GM23338 (cell line): ENCODE data around the gene CAMSAP1. TPM values are rescaled to one million over a fixed set of nuclear protein-coding genes. Genes with fewer than 3 reads are reported as not detected.

Experiments used
- ATAC-seq: fragments of 200-7000 bp; cut with Tn5 transposase; 3 replicates; pipeline ENCODE4 v1.9.1; 2020
- DNase-seq: peaks from one replicate; pipeline ENCODE4 v3.0.0-alpha.2; 2015; ENCODE audit warnings: low spot score
- H2AFZ ChIP-seq: fragments of 200-600 bp; sonication (generic); 2 replicates; pipeline ENCODE4 v1.8.0; 2016; ENCODE audit warnings: antibody characterized with exemption, mild to moderate bottlenecking, moderate library complexity
- H3F3A ChIP-seq: fragments of 200-600 bp; sonication (generic); replicated peaks from 2 replicates; pipeline ENCODE4 v1.8.0; 2017; ENCODE audit warnings: antibody characterized with exemption, mixed run types, low read depth
- H3K27ac ChIP-seq: fragments of 200-600 bp; sonication (generic); 2 replicates; pipeline ENCODE4 v1.6.1; 2016; ENCODE audit warnings: low read depth
- H3K27me3 ChIP-seq: fragments of 200-600 bp; sonication (generic); 2 replicates; pipeline ENCODE4 v1.8.0; 2016; ENCODE audit warnings: mild to moderate bottlenecking, mixed run types, moderate library complexity; ENCODE audit not compliant: insufficient read depth
- H3K36me3 ChIP-seq: fragments of 200-600 bp; sonication (generic); 2 replicates; pipeline ENCODE4 v1.8.0; 2016; ENCODE audit warnings: mild to moderate bottlenecking; ENCODE audit not compliant: insufficient read depth
- H3K4me1 ChIP-seq: fragments of 200-600 bp; sonication (generic); 2 replicates; pipeline ENCODE4 v1.8.0; 2016; ENCODE audit warnings: mild to moderate bottlenecking, moderate library complexity; ENCODE audit not compliant: insufficient read depth
- H3K4me2 ChIP-seq: fragments of 200-600 bp; sonication (generic); 2 replicates; pipeline ENCODE4 v1.7.1; 2017; ENCODE audit warnings: mixed run types
- H3K4me3 ChIP-seq: fragments of 200-600 bp; sonication (generic); 2 replicates; pipeline ENCODE4 v1.6.1; 2016; ENCODE audit warnings: mixed run types
- H3K79me2 ChIP-seq: fragments of 200-600 bp; sonication (generic); replicated peaks from 2 replicates; pipeline ENCODE4 v1.8.0; 2017; ENCODE audit warnings: mild to moderate bottlenecking; ENCODE audit not compliant: insufficient read depth
- H3K9me2 ChIP-seq: fragments of 200-600 bp; sonication (generic); 2 replicates; pipeline ENCODE4 v1.8.0; 2017; ENCODE audit not compliant: insufficient read depth
- H4K20me1 ChIP-seq: fragments of 200-600 bp; sonication (generic); replicated peaks from 2 replicates; pipeline ENCODE4 v1.8.0; 2017; ENCODE audit warnings: mild to moderate bottlenecking; ENCODE audit not compliant: insufficient read depth
- H3K27ac Mint-ChIP-seq: 2 replicates; pipeline ENCODE4 v1.8.0; 2020; ENCODE audit warnings: inconsistent platforms, mild to moderate bottlenecking, moderate library complexity, mixed read lengths
- H3K27me3 Mint-ChIP-seq: 3 replicates; pipeline ENCODE4 v1.8.0; 2022; ENCODE audit warnings: low read depth, mild to moderate bottlenecking, moderate library complexity, mixed read lengths, inconsistent platforms; ENCODE audit not compliant: insufficient read depth, poor library complexity
- H3K36me3 Mint-ChIP-seq: 3 replicates; pipeline ENCODE4 v1.8.0; 2021; ENCODE audit warnings: low read depth, mild to moderate bottlenecking, inconsistent platforms, moderate library complexity, mixed read lengths
- H3K4me1 Mint-ChIP-seq: 3 replicates; pipeline ENCODE4 v1.8.0; 2020; ENCODE audit warnings: mild to moderate bottlenecking, inconsistent platforms, mixed read lengths
- H3K4me3 Mint-ChIP-seq: 3 replicates; pipeline ENCODE4 v1.8.0; 2021; ENCODE audit warnings: moderate library complexity, mild to moderate bottlenecking, inconsistent platforms, mixed read lengths
- H3K9me3 Mint-ChIP-seq: 3 replicates; pipeline ENCODE4 v1.8.0; 2020; ENCODE audit warnings: moderate library complexity, mild to moderate bottlenecking, inconsistent platforms, mixed read lengths
- CREB1 ChIP-seq: fragments of 250-450 bp; sonication (Bioruptor Pico); IDR thresholded peaks from 2 replicates; pipeline ENCODE4 v1.5.0; 2020; ENCODE audit warnings: low read depth, mild to moderate bottlenecking, moderate library complexity
- CTCF ChIP-seq, 2 experiments: fragments of 200-600 bp in 1 of 2; sonication (generic) in 1 of 2; conservative IDR thresholded peaks; 2 replicates each; pipeline versions ENCODE4 v1.5.1 to v1.6.1; 2016 to 2017; ENCODE audit warnings: antibody characterized with exemption in 2 of 2, low read depth in 2 of 2, mild to moderate bottlenecking in 2 of 2, moderate library complexity in 1 of 2
- EZH2 ChIP-seq: fragments of 200-600 bp; sonication (generic); IDR thresholded peaks from one replicate; pipeline ENCODE4 v1.8.0; 2017; ENCODE audit warnings: antibody characterized with exemption, mild to moderate bottlenecking, low read depth; ENCODE audit not compliant: unreplicated experiment
- EZH2phosphoT487 ChIP-seq: fragments of 200-600 bp; sonication (generic); IDR thresholded peaks from one replicate; pipeline ENCODE4 v1.8.1; 2018; ENCODE audit warnings: antibody characterized with exemption; ENCODE audit not compliant: unreplicated experiment
- JUNB ChIP-seq: IDR thresholded peaks from one replicate; pipeline ENCODE4 v1.6.1; 2016; ENCODE audit warnings: antibody characterized with exemption; ENCODE audit not compliant: unreplicated experiment
- NANOG ChIP-seq: IDR thresholded peaks from 2 replicates; pipeline ENCODE4 v1.6.1; 2016; ENCODE audit warnings: antibody characterized with exemption, borderline replicate concordance
- POLR2AphosphoS5 ChIP-seq: IDR thresholded peaks from 2 replicates; pipeline ENCODE4 v1.6.1; 2016; ENCODE audit warnings: antibody characterized with exemption, low read depth
- STAT1 ChIP-seq: IDR thresholded peaks from one replicate; pipeline ENCODE4 v1.6.1; 2016; ENCODE audit warnings: antibody characterized with exemption; ENCODE audit not compliant: unreplicated experiment
- ZNF114 ChIP-seq: fragments of 250-450 bp; sonication (Bioruptor Pico); IDR thresholded peaks from 2 replicates; pipeline ENCODE4 v1.5.0; 2020; ENCODE audit warnings: mild to moderate bottlenecking, moderate library complexity
- ZNF331 ChIP-seq: fragments of 250-450 bp; sonication (Bioruptor Pico); IDR thresholded peaks from 2 replicates; pipeline ENCODE4 v1.5.0; 2020; ENCODE audit warnings: low read depth, mild to moderate bottlenecking, moderate library complexity
- polyA plus RNA-seq: library from polyadenylated mRNA; unstranded; fragments of >200 nt; fragmentation: Nextera tagmentation; extraction: Ambion mirVana; gene quantifications from 2 replicates; pipeline ENCODE4 v1.2.1, GENCODE V29; 2016
- total RNA-seq: library from RNA; depleted of rRNA; stranded (reverse); fragments of >200 nt; shearing (Covaris generic); gene quantifications from 2 replicates; pipeline ENCODE4 v1.2.3, GENCODE V29; 2014
- TF ChIP-seq, protein P1 (sequence below): fragments of 250-450 bp; sonication (Bioruptor Pico); IDR thresholded peaks from 2 replicates; pipeline ENCODE4 v1.5.0; 2020; ENCODE audit warnings: mild to moderate bottlenecking, moderate library complexity
- TF ChIP-seq, protein P2 (sequence below): IDR thresholded peaks from one replicate; pipeline ENCODE4 v1.6.1; 2018; ENCODE audit warnings: antibody characterized with exemption; ENCODE audit not compliant: unreplicated experiment
- TF ChIP-seq, protein P3 (sequence below): IDR thresholded peaks from 2 replicates; pipeline ENCODE4 v1.6.1; 2016; ENCODE audit warnings: antibody characterized with exemption

The CAMSAP1 gene
- total and polyA plus RNA-seq, 2 experiments from 2014 or later: 6.9 to 75.4 TPM

DNA sequence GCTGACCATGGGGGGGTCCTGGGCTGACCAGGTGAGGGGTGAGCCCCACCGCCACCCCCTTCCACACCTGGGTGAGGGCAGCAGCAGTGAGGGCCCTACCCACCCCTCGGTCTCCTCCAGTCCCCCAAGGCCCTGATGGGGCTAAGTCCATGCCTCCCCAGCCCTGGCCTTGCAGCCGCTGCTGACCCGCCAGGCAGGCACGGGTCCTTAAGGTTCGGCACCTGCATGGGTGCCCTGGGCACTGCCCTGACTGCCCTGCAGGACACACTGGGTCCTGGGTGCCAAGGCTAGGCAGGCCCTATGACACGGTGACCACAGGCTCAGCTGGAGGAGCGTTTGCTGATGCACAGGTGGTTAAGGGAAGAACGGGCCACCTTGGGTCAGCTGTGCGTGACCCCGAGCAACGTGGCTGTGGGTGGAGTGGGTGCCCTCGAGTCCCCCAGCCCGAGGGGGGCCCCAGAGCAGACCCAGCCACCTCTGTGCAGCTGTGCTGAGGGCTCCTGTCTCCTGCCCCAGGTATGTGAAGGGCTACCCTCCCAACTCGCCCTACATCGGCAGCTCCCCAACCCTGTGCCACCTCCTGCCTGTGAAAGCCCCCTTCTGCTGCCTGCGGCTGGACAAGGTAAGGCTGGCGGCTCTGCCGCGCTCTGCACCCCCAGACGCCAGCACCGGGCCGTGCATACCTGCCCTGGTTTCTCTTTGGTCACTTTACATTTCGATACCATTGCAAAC lies 132.4 kb downstream of the CAMSAP1 start:
- Histone ChIP-seq H3K36me3 (no peaks in the 10 kb centered on the region), H3K27me3 (no peaks in the 10 kb centered on the region), H3K4me3 (no peak overlapping the region), H2AFZ (no peak overlapping the region), H3F3A (no peaks in the 10 kb centered on the region), H4K20me1 (no peaks in the 10 kb centered on the region), H3K4me1 (no peaks in the 10 kb centered on the region), H3K79me2 (no peaks in the 10 kb centered on the region), H3K4me2 (no peak overlapping the region), H3K9me2 (no peaks in the 10 kb centered on the region), H3K27ac (no peak overlapping the region)
- Mint-ChIP-seq H3K27me3 (peaks cover 4% of the 10 kb centered on the region), H3K9me3 (no peaks in the 10 kb centered on the region), H3K4me1 (no peaks in the 10 kb centered on the region), H3K36me3 (no peaks in the 10 kb centered on the region), H3K4me3 (no peak overlapping the region), H3K27ac (no peak overlapping the region)
- DNase-seq (no peak), ATAC-seq (no peak)
- TF ChIP-seq ZNF114 (CRISPR knock-in tag): no peak
- TF ChIP-seq EZH2phosphoT487: no peak
- TF ChIP-seq, protein P1, sequence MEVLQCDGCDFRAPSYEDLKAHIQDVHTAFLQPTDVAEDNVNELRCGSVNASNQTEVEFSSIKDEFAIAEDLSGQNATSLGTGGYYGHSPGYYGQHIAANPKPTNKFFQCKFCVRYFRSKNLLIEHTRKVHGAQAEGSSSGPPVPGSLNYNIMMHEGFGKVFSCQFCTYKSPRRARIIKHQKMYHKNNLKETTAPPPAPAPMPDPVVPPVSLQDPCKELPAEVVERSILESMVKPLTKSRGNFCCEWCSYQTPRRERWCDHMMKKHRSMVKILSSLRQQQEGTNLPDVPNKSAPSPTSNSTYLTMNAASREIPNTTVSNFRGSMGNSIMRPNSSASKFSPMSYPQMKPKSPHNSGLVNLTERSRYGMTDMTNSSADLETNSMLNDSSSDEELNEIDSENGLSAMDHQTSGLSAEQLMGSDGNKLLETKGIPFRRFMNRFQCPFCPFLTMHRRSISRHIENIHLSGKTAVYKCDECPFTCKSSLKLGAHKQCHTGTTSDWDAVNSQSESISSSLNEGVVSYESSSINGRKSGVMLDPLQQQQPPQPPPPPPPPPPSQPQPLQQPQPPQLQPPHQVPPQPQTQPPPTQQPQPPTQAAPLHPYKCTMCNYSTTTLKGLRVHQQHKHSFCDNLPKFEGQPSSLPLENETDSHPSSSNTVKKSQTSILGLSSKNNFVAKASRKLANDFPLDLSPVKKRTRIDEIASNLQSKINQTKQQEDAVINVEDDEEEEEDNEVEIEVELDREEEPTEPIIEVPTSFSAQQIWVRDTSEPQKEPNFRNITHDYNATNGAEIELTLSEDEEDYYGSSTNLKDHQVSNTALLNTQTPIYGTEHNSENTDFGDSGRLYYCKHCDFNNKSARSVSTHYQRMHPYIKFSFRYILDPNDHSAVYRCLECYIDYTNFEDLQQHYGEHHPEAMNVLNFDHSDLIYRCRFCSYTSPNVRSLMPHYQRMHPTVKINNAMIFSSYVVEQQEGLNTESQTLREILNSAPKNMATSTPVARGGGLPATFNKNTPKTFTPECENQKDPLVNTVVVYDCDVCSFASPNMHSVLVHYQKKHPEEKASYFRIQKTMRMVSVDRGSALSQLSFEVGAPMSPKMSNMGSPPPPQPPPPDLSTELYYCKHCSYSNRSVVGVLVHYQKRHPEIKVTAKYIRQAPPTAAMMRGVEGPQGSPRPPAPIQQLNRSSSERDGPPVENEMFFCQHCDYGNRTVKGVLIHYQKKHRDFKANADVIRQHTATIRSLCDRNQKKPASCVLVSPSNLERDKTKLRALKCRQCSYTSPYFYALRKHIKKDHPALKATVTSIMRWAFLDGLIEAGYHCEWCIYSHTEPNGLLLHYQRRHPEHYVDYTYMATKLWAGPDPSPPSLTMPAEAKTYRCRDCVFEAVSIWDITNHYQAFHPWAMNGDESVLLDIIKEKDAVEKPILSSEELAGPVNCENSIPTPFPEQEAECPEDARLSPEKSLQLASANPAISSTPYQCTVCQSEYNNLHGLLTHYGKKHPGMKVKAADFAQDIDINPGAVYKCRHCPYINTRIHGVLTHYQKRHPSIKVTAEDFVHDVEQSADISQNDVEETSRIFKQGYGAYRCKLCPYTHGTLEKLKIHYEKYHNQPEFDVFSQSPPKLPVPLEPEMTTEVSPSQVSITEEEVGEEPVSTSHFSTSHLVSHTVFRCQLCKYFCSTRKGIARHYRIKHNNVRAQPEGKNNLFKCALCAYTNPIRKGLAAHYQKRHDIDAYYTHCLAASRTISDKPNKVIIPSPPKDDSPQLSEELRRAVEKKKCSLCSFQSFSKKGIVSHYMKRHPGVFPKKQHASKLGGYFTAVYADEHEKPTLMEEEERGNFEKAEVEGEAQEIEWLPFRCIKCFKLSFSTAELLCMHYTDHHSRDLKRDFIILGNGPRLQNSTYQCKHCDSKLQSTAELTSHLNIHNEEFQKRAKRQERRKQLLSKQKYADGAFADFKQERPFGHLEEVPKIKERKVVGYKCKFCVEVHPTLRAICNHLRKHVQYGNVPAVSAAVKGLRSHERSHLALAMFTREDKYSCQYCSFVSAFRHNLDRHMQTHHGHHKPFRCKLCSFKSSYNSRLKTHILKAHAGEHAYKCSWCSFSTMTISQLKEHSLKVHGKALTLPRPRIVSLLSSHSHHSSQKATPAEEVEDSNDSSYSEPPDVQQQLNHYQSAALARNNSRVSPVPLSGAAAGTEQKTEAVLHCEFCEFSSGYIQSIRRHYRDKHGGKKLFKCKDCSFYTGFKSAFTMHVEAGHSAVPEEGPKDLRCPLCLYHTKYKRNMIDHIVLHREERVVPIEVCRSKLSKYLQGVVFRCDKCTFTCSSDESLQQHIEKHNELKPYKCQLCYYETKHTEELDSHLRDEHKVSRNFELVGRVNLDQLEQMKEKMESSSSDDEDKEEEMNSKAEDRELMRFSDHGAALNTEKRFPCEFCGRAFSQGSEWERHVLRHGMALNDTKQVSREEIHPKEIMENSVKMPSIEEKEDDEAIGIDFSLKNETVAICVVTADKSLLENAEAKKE (CRISPR knock-in tag): no peak
- TF ChIP-seq ZNF331 (CRISPR knock-in tag): no peak
- TF ChIP-seq CREB1 (CRISPR knock-in tag): no peak
- TF ChIP-seq STAT1: no peak
- TF ChIP-seq NANOG: no peak
- TF ChIP-seq, protein P2, sequence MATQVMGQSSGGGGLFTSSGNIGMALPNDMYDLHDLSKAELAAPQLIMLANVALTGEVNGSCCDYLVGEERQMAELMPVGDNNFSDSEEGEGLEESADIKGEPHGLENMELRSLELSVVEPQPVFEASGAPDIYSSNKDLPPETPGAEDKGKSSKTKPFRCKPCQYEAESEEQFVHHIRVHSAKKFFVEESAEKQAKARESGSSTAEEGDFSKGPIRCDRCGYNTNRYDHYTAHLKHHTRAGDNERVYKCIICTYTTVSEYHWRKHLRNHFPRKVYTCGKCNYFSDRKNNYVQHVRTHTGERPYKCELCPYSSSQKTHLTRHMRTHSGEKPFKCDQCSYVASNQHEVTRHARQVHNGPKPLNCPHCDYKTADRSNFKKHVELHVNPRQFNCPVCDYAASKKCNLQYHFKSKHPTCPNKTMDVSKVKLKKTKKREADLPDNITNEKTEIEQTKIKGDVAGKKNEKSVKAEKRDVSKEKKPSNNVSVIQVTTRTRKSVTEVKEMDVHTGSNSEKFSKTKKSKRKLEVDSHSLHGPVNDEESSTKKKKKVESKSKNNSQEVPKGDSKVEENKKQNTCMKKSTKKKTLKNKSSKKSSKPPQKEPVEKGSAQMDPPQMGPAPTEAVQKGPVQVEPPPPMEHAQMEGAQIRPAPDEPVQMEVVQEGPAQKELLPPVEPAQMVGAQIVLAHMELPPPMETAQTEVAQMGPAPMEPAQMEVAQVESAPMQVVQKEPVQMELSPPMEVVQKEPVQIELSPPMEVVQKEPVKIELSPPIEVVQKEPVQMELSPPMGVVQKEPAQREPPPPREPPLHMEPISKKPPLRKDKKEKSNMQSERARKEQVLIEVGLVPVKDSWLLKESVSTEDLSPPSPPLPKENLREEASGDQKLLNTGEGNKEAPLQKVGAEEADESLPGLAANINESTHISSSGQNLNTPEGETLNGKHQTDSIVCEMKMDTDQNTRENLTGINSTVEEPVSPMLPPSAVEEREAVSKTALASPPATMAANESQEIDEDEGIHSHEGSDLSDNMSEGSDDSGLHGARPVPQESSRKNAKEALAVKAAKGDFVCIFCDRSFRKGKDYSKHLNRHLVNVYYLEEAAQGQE: no peak
- TF ChIP-seq, protein P3, sequence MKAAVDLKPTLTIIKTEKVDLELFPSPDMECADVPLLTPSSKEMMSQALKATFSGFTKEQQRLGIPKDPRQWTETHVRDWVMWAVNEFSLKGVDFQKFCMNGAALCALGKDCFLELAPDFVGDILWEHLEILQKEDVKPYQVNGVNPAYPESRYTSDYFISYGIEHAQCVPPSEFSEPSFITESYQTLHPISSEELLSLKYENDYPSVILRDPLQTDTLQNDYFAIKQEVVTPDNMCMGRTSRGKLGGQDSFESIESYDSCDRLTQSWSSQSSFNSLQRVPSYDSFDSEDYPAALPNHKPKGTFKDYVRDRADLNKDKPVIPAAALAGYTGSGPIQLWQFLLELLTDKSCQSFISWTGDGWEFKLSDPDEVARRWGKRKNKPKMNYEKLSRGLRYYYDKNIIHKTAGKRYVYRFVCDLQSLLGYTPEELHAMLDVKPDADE: no peak
- no peak for TF ChIP-seq POLR2AphosphoS5
- no peak for TF ChIP-seq JUNB
- TF ChIP-seq EZH2: no peak
- no peak for TF ChIP-seq CTCF (conservative IDR thresholded peaks at IDR 0.05; ENCODE audit: low read depth in 2 of 2)
